Neural progenitor cell (in vitro differentiated cells): ENCODE data around the gene E2F8. TPM values are rescaled to one million over a fixed set of nuclear protein-coding genes. Genes with fewer than 3 reads are reported as not detected.

ENCODE experiments used
- DNase-seq: peaks from one replicate; pipeline ENCODE4 v3.0.0-alpha.2; 2016; ENCODE audit warnings: low spot score
- H2AFZ ChIP-seq: fragments of 200-600 bp; sonication (generic); replicated peaks from 2 replicates; pipeline ENCODE4 v1.6.1; 2016; ENCODE audit warnings: antibody characterized with exemption
- H3F3A ChIP-seq: fragments of 200-600 bp; sonication (generic); 2 replicates; pipeline ENCODE4 v1.6.1; 2016; ENCODE audit warnings: antibody characterized with exemption, low read depth
- H3K27ac ChIP-seq: fragments of 200-600 bp; sonication (generic); 2 replicates; pipeline ENCODE4 v1.5.1; 2016; ENCODE audit warnings: mild to moderate bottlenecking
- H3K27me3 ChIP-seq: fragments of 200-600 bp; sonication (generic); 2 replicates; pipeline ENCODE4 v1.6.1; 2016; ENCODE audit warnings: mild to moderate bottlenecking, moderate library complexity
- H3K36me3 ChIP-seq: fragments of 200-600 bp; sonication (generic); 2 replicates; pipeline ENCODE4 v1.5.1; 2016
- H3K4me1 ChIP-seq: fragments of 200-600 bp; sonication (generic); 2 replicates; pipeline ENCODE4 v1.6.1; 2016; ENCODE audit warnings: mixed run types
- H3K4me2 ChIP-seq: fragments of 200-600 bp; sonication (generic); 2 replicates; pipeline ENCODE4 v1.6.1; 2016
- H3K4me3 ChIP-seq: fragments of 200-600 bp; sonication (generic); 2 replicates; pipeline ENCODE4 v1.5.1; 2016
- H3K79me2 ChIP-seq: fragments of 200-600 bp; sonication (generic); 2 replicates; pipeline ENCODE4 v1.6.1; 2016; ENCODE audit warnings: low read depth
- H3K9ac ChIP-seq: fragments of 200-600 bp; sonication (generic); 2 replicates; pipeline ENCODE4 v1.6.1; 2016
- H3K9me3 ChIP-seq: fragments of 200-600 bp; sonication (generic); 2 replicates; pipeline ENCODE4 v1.5.1; 2016; ENCODE audit warnings: low read depth
- H4K20me1 ChIP-seq: fragments of 200-600 bp; sonication (generic); 2 replicates; pipeline ENCODE4 v1.6.1; 2016; ENCODE audit warnings: low read depth
- H3K27ac Mint-ChIP-seq: 3 replicates; pipeline ENCODE4 v1.8.0; 2021; ENCODE audit warnings: mixed read lengths
- H3K27me3 Mint-ChIP-seq: 2 replicates; pipeline ENCODE4 v1.8.0; 2022; ENCODE audit warnings: low read depth, mild to moderate bottlenecking, inconsistent platforms, moderate library complexity, mixed read lengths; ENCODE audit not compliant: insufficient read depth
- H3K36me3 Mint-ChIP-seq: 3 replicates; pipeline ENCODE4 v1.8.0; 2021; ENCODE audit warnings: mixed read lengths
- H3K4me1 Mint-ChIP-seq: 3 replicates; pipeline ENCODE4 v1.8.0; 2021; ENCODE audit warnings: mixed read lengths
- H3K4me3 Mint-ChIP-seq: 3 replicates; pipeline ENCODE4 v1.8.0; 2021; ENCODE audit warnings: mild to moderate bottlenecking, moderate library complexity, mixed read lengths
- H3K9me3 Mint-ChIP-seq: 3 replicates; pipeline ENCODE4 v1.8.0; 2020; ENCODE audit warnings: mixed read lengths
- total RNA-seq: library from RNA; depleted of rRNA; stranded (reverse); fragments of >200 nt; gene quantifications from 2 replicates; pipeline ENCODE4 v1.2.3, GENCODE V29; 2015; ENCODE audit warnings: low replicate concordance
- TF ChIP-seq, protein P1 (sequence below): fragments of 200-600 bp; sonication (generic); IDR thresholded peaks from 2 replicates; pipeline ENCODE4 v1.5.1; 2017; ENCODE audit warnings: antibody characterized with exemption, mild to moderate bottlenecking

E2F8 gene
- total RNA-seq, 1 donor from 2014 or later: 5.7 TPM

GRCh38 chr11:19176629-19177186 is 64.0 kb downstream of the E2F8 start:
- Mint-ChIP-seq H3K27me3 (peaks cover 2% of the 10 kb centered on the region), H3K9me3 (no peaks in the 10 kb centered on the region), H3K4me3 (no peak overlapping the region), H3K27ac (no peak overlapping the region), H3K36me3 (peaks cover 25% of the 10 kb centered on the region), H3K4me1 (peaks cover 3% of the 10 kb centered on the region)
- Histone ChIP-seq H3K27me3 (no peaks in the 10 kb centered on the region), H4K20me1 (no peaks in the 10 kb centered on the region), H3K9me3 (no peaks in the 10 kb centered on the region), H3F3A (no peaks in the 10 kb centered on the region), H2AFZ (no peak overlapping the region), H3K4me1 (no peaks in the 10 kb centered on the region), H3K79me2 (no peaks in the 10 kb centered on the region), H3K4me2 (no peak overlapping the region), H3K9ac (no peak overlapping the region), H3K27ac (no peak overlapping the region), H3K4me3 (no peak overlapping the region), H3K36me3 (no peaks in the 10 kb centered on the region)
- TF ChIP-seq, protein P1, sequence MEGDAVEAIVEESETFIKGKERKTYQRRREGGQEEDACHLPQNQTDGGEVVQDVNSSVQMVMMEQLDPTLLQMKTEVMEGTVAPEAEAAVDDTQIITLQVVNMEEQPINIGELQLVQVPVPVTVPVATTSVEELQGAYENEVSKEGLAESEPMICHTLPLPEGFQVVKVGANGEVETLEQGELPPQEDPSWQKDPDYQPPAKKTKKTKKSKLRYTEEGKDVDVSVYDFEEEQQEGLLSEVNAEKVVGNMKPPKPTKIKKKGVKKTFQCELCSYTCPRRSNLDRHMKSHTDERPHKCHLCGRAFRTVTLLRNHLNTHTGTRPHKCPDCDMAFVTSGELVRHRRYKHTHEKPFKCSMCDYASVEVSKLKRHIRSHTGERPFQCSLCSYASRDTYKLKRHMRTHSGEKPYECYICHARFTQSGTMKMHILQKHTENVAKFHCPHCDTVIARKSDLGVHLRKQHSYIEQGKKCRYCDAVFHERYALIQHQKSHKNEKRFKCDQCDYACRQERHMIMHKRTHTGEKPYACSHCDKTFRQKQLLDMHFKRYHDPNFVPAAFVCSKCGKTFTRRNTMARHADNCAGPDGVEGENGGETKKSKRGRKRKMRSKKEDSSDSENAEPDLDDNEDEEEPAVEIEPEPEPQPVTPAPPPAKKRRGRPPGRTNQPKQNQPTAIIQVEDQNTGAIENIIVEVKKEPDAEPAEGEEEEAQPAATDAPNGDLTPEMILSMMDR: no peak
- DNase-seq: no peak

Other genes starting within 250 kb of the E2F8 start
- not detected in 2 replicates for gene MRGPRX2, start 180.2 kb downstream of the E2F8 start, total RNA-seq
- 27.0 and 43.4 TPM in 2 replicates for gene ZDHHC13, start 123.8 kb downstream of the E2F8 start, total RNA-seq
- not detected in 2 replicates for gene CSRP3, start 39.0 kb downstream of the E2F8 start, total RNA-seq